HG02678 (cell line): ENCODE data around the gene EFNB2.

Experiments
- ATAC-seq: cut with Tn5 transposase; IDR thresholded peaks from one replicate; pipeline ENCODE4 v1.9.1; 2021; ENCODE audit warnings: mild to moderate bottlenecking, moderate library complexity; ENCODE audit not compliant: unreplicated experiment

Gene EFNB2

GRCh38 chr13:106487129-106487528 lies 48.3 kb downstream of the EFNB2 start:
- ATAC-seq = no peak

DNA sequence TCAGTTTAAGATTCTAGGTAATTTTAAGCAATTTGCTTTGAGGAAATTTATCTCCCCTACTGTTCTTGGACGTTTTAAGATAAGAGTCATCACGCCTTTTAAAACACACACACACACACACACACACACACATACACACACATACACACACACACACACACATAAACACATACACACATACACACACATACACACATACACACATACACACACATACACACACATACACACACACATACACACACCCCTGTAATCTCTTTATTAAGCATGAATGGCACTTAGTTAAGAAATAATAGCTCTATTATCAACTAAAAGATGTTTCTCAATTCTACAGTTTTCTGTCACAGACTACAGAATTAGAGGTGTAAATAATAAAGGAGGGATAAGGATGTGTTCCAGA lies 49.2 kb downstream of the EFNB2 start:
- ATAC-seq = no peak

DNA sequence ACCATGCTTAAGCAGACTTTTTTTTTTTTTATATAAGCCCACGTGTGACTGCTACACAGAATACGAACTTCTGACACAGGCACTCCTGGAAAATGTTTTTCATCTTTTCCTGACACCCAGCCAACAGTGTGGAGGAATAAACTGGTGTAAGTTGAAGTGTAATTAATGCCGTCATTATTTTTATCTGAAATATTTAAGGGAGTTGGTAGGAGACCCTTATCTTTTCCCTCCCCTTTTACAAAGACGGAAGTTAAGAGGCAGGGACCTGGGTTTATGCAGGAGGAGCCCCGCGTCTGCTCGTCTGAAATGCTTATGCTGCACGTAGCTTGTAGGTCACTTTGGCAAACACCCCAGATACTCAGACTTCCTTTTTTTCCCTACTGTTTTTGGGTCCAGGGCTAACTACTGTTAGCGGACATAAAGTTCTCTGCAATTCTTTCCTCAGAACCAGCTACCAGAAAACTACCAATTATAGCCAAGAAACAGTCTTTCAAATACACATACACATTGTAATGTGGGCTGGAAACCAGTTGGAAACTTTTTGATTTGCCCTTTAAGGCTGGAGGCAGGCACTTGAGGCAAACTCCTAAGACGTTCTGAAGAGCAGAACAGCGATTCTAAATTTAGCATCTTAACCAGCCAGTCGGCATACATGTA lies 50.8 kb downstream of the EFNB2 start:
- no peak for ATAC-seq

DNA sequence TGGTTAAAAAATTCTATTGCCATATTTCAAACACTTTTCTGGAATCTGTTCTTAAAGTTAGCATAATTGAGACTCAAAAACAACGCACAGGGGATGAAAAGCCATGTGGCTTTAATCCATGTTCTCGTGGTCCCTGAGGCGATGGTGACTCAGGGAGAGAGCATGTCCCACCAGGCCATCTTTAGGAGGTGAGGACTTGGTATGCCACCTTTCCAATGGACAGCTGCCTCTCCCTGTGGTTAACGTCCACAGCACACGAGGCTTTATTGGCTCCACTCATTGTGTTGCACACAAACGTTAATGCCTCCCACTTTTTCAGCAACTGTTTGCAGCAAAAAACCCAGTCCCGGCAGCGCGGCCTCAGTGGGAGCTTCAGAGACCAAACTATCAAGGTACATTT lies 51.4 kb downstream of the EFNB2 start:
- no peak for ATAC-seq

DNA sequence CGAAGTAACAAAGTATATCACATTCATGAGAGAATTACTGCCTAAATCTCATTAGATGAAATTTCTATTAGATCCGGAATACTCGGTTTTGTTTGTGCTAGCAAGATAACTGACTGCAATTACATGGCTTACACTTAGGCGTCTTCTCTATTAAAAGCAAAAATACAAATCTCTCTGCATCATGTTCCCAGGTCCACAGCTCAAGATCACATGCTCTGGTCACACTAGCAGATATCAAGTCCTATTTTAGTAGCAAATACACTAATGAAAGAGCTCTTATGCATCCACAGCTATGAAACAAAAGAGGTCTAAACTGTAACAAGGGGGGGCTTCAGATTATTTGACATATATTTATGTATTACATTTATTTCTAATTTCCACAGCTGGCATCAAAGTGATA lies 53.5 kb downstream of the EFNB2 start:
- ATAC-seq = no peak

DNA sequence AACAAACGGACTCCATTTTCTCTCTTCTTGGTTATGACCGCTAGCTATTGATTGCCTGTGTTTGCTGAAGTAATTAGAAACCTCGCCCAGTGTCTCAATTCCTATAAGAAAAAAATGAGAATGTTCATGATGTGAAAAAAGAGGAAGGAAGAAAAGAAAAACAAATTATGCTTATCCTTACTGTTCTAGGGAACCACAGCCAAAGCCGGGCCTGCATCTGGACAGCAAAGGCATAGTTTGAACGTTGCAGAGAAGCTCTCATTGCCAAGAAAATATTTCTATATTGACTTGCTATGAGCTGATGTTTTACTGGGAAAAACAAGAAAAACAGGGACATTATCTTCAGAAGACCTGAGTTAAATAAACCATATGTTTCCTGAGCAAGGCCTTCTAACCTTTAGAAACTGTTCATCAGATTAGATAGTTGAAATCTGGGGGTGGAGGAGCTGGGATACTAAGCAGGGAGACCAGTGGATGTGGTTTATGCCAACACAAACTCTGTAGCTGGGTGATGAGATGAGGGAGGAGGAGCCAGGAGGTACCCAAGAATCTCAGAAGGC lies 55.0 kb downstream of the EFNB2 start:
- ATAC-seq = no peak

DNA sequence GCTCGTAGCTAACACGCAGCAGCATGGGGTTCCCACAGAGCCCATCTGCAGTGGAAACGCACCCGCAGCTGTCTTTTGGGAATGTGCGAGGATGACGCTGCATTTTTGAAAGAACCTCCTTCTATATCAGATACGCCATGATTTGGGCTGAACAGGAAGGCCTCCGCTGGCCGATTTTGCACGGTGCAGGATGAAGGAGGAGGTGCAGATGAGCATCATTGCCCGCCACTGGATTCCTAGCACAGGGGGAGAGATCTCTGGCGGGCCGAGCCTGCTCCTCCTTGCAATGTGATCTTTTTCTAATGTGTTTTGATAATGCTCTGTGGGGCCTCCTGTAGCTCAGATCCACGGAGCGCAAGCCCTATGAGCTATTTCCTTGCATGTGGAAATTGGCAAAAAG lies 55.5 kb downstream of the EFNB2 start:
- no peak for ATAC-seq

DNA sequence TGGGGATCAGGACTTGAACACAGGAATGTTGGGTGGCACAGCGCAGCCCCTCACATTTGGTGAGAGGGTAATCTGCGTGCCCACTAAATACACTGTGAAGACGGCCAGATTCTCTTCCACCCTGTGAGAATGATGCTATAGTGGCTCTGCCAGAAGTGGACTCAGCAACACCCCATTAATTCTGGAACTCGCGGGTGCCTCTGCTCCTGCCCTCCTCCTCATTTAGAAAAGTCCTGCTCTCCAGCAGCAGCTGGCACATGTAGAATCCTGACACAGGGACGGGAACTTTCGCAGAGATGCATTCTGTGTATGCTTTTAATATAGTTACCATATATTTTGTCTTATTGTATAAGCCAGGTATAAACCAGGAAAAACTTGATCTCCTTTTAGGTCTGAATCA lies 57.3 kb downstream of the EFNB2 start:
- no peak for ATAC-seq

DNA sequence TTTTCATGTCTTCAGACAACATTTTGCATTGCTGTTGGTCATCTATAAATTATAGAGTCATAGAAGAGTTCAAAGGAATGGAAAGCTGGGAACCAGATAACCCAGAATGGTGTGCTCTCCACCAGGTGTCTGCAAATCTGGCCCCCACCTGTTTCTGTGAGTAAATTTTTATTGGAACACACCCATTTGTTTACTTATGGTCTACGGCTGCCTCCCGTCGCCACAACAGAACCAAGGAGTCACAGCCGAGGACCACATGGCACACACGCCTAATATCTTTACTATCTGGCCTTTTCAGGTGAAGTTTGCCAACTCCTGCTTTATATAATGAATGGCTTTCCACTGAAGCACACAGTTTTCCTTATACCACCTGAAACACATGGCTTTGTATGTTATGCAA lies 58.2 kb downstream of the EFNB2 start:
- ATAC-seq = no peak

- no peak for ATAC-seq
Observed at GRCh38 chr13:106475852-106476251, 59.6 kb downstream of the EFNB2 start.

- no peak for ATAC-seq
Observed at GRCh38 chr13:106474912-106475311, 60.5 kb downstream of the EFNB2 start.

GRCh38 chr13:106473154-106473553 lies 62.3 kb downstream of the EFNB2 start:
- no peak for ATAC-seq

DNA sequence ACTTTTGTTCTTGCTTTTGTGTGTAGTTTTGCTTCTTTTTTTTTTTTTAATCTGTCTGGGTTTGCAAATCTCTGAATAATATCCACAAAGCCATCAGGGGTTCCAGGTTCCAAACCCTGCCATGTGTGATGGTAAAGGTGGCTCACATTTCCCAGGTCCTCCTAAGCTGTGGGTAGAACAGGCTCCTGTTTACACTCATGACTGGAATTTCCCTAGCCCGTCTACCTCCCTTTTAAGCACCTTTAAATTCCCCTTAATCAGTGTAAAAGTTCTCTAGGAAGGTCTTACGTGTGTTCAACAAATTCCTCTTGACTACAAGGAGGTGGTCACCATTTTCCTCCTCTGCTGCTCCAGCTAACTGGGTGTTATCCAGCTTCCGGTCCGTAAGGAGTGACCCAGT lies 62.8 kb downstream of the EFNB2 start:
- ATAC-seq = no peak

GRCh38 chr13:106471957-106472543 lies 63.4 kb downstream of the EFNB2 start:
- ATAC-seq = no peak

- ATAC-seq = no peak
Observed at GRCh38 chr13:106470576-106470975, 64.9 kb downstream of the EFNB2 start.

DNA sequence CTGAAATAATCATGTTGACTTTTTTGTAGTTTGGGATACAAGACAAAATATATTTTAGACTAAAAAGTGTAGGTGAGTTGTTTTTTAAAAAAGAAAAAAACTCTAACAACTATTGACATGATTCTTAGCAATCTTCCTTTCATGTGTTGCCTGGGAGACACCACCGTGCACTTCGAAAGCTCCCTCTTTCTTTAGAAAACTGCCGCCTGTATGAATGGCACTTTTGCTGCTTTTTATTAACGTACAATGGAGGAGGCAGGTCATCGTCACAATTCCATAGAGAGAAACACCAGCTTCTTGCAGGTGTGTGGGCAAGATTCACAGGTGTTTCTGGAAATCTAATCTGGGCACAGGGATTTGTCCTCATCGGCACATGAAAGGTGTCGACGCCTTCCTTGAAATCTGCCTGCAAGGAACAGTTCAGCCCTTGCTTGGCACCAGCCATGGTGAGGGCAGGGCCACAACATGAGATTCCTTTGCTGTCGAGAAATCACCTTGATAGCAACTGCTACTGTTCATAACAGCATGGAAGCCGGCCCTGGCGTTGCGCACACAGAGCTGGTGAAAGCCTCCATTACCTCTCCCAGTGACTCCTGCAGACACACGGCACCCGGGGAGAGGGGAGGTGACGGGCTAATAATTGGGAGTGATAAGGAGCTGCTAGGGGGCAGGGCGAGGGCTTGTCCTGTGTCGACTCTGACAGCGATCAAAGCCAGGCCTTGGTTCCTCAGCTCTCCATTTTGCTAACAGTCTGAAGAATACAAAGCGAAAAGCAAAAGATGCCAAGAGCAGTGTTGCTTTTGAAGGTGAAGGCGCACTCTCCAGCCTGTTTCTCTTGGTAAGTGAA lies 66.5 kb downstream of the EFNB2 start:
- ATAC-seq = no peak

DNA sequence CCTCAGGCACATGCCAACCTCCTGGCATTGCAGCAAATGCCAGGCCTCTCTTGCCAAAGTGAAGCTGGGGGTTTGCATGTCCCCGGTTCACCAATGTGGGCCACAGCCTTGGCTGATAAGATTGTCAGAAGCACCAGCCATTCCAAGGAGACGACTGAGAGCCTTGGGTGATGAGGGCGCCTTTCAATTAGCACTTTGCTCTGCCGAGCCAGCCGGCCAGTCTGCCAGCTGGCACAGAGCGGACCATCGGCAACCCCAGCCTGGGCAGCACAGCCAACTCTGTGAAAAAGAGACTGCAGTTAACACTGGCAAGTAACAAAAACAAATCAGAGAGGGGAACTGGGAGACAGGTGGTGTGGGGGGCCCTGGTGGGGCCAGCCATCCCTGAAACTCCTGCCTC lies 67.3 kb downstream of the EFNB2 start:
- no peak for ATAC-seq

DNA sequence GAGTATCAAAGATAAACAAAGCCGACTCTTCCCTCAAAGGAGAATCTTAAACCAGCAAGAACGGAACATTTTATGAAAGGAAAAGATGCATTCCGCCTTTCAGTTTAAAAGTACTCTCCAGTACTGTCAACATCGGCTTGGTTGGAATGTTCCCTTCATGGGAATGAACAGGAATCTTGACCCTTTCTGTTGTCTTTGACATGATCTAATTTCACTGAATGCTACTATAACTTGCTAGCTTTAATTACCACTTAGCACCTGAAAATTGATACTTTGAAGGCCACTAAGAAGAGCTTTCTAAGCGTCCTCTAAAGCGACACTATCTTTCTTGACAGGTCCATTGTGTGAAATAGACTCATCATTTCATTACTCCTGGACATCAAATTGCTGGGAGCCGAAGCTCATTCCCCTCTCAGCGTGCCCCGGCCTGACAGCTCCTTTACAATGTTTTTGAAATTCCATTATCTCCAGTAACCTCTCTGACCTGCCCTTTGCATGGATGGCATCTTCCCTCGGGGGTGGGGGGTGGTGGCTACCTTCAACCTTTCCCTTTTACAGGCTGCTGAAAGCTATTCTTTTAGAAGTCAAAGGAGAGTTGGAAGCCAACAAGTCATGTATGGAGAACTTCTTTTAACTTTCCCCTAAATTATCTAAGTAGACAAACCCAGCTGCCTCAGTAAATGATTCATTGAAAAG lies 67.9 kb downstream of the EFNB2 start:
- no peak for ATAC-seq

DNA sequence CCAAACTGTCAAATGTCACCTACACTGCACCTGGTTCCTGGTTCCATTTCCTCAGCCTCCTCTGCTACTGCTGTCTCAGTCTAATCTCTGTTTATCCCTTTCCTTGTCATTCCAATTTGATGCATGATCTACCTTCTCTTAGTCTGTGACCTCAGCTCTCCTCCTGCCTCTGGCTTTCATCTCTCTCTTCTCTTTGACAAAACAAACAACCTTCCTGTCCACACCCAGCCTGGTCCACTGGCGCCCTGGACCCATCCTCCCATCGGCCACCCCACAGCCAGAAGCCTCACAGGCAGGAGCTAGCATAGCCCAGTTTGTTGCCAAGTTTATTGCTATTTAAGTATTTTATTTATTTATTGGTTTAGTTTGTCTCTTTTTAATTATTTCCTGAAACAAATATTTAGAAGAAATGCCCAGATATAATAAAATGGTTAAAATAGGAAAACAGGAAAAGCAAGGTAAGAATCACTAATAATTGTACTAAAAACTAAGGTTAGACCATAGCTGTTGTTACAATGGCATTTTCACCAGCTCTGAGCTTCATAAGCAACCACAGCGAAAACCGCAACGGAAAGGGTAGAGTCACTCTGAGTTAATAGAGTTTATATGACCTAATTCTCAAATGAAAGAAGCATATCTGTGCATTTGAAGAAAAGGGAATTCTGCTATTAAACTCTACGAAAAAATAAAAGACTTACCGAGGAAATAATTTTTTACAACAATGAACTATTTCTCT lies 68.6 kb downstream of the EFNB2 start:
- ATAC-seq = no peak

DNA sequence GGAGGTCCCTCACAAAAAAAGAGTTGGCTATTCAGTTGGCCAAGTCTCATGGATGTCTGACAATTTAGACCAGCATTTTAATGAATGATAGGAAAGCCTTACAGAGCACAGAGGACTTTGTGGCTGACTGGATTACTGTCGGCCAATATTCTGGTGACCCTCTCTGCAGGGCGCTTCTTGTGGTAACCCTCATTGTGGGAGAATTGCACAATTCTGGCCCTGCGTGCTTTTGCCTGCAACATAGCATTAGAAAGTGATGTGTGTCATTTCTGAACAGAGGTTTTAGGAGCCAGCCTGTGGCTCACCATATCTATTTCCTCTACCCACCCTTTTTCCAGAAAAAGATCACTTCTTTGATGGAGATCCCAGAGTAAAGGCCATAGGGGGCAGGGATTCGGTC lies 71.4 kb downstream of the EFNB2 start:
- no peak for ATAC-seq

- ATAC-seq = no peak
Observed at GRCh38 chr13:106462710-106463109, 72.8 kb downstream of the EFNB2 start.
